ENCODE data around the gene GLT1D1. TPM values are rescaled to one million over a fixed set of nuclear protein-coding genes. Genes with fewer than 3 reads are reported as not detected.

GLT1D1 gene
- total RNA-seq, 2 donors from 2014 or later: not detected

Other genes with a start within 250 kb of the GLT1D1 start
- 10 to 100 TPM; 14.5 to 21.0 TPM for gene SLC15A4, start 29.5 kb upstream of the GLT1D1 start, total RNA-seq

All from body of pancreas (tissue), 2 donors.